ENCODE measurements around the gene PRR36. TPM values are rescaled to one million over a fixed set of nuclear protein-coding genes. Genes with fewer than 3 reads are reported as not detected.

The PRR36 gene
- total RNA-seq, 3 donors from 2014 or later, result 0.59 to 2.0 TPM; not detected in 1

GRCh38 chr19:7850945-7851622 is 23.1 kb downstream of the PRR36 start:
- DNase-seq (ENCODE audit: low spot score in 2 of 2), result no peak
- TF ChIP-seq CTCF (IDR thresholded peaks at IDR 0.05), result no peak
- no peak for TF ChIP-seq POLR2A (IDR thresholded peaks at IDR 0.05)
- no peak for TF ChIP-seq POLR2AphosphoS5 (IDR thresholded peaks at IDR 0.05)
- intact Hi-C loops (cut with DNase I; ENCODE audit: low total_unique reads), result loop anchor here (5.0 kb wide), 1 partner anchor 51 kb away; the partner anchor contains the start of gene MAP2K7

GRCh38 chr19:7850000-7850813 is 24.0 kb downstream of the PRR36 start:
- TF ChIP-seq POLR2AphosphoS5 (IDR thresholded peaks at IDR 0.05), result no peak
- no peak for TF ChIP-seq CTCF (IDR thresholded peaks at IDR 0.05)
- TF ChIP-seq POLR2A (IDR thresholded peaks at IDR 0.05), result no peak
- no peak overlapping the region for H3K27ac ChIP-seq
- no peak for DNase-seq (ENCODE audit: low spot score in 2 of 2)
- no peaks in the 10 kb centered on the region for H3K36me3 ChIP-seq
- H3K4me1 ChIP-seq, result peaks cover 0 to 5% of the 10 kb centered on the region in 2 donors
- intact Hi-C loops (cut with DNase I; ENCODE audit: low total_unique reads), result loop anchor here (5.0 kb wide), 1 partner anchor 52 kb away; the partner anchor contains the start of gene MAP2K7
- no peaks in the 10 kb centered on the region for H3K27me3 ChIP-seq
- no peaks in the 10 kb centered on the region for H3K9me3 ChIP-seq
- H3K4me3 ChIP-seq, result no peak overlapping the region

More at GRCh38 chr19:7850945-7851622, 23.1 kb downstream of the PRR36 start:
- H3K27ac ChIP-seq, result no peak overlapping the region
- no peaks in the 10 kb centered on the region for H3K36me3 ChIP-seq
- no peak overlapping the region for H3K4me3 ChIP-seq
- peaks cover 0 to 5% of the 10 kb centered on the region in 2 donors for H3K4me1 ChIP-seq
- no peaks in the 10 kb centered on the region for H3K27me3 ChIP-seq
- no peaks in the 10 kb centered on the region for H3K9me3 ChIP-seq

- TF ChIP-seq POLR2AphosphoS5 (IDR thresholded peaks at IDR 0.05), result no peak
- TF ChIP-seq POLR2A (IDR thresholded peaks at IDR 0.05), result no peak
- no peak for DNase-seq (ENCODE audit: low spot score in 2 of 2)
- Histone ChIP-seq H3K36me3 (no peaks in the 10 kb centered on the region), H3K9me3 (no peaks in the 10 kb centered on the region), H3K27ac (no peak overlapping the region), H3K4me3 (no peak overlapping the region), H3K27me3 (no peaks in the 10 kb centered on the region), H3K4me1 (peaks cover 0 to 5% of the 10 kb centered on the region in 2 donors)
- intact Hi-C loops (cut with DNase I; ENCODE audit: low total_unique reads), result no loop called here
Observed at GRCh38 chr19:7849631-7849999, 24.6 kb downstream of the PRR36 start.

- Histone ChIP-seq H3K9me3 (no peaks in the 10 kb centered on the region), H3K27me3 (no peaks in the 10 kb centered on the region), H3K27ac (no peak overlapping the region), H3K4me1 (peaks cover 0 to 5% of the 10 kb centered on the region in 2 donors), H3K36me3 (no peaks in the 10 kb centered on the region), H3K4me3 (no peak overlapping the region)
- no peak for DNase-seq (ENCODE audit: low spot score in 2 of 2)
- intact Hi-C loops (cut with DNase I; ENCODE audit: low total_unique reads), result no loop called here
- TF ChIP-seq POLR2AphosphoS5 (IDR thresholded peaks at IDR 0.05) (no peak), CTCF (IDR thresholded peaks at IDR 0.05) (no peak), POLR2A (IDR thresholded peaks at IDR 0.05) (no peak)
Observed at GRCh38 chr19:7848779-7849457, 25.3 kb downstream of the PRR36 start.

GRCh38 chr19:7847664-7848063 is 26.5 kb downstream of the PRR36 start:
- H3K4me3 ChIP-seq, result no peak overlapping the region
- H3K27me3 ChIP-seq, result no peaks in the 10 kb centered on the region
- H3K27ac ChIP-seq, result no peak overlapping the region
- no peaks in the 10 kb centered on the region for H3K4me1 ChIP-seq
- no peak for DNase-seq (ENCODE audit: low spot score in 2 of 2)
- no peaks in the 10 kb centered on the region for H3K9me3 ChIP-seq
- H3K36me3 ChIP-seq, result no peaks in the 10 kb centered on the region
- TF ChIP-seq POLR2A (IDR thresholded peaks at IDR 0.05), result no peak
- intact Hi-C loops (cut with DNase I; ENCODE audit: low total_unique reads), result no loop called here
